Stimulated activated CD8-positive, alpha-beta memory T cell treated with anti-CD3 and anti-CD28 coated beads, Interleukin-7, amount 100 ng/mL, for 1 hour (primary cell): ENCODE results near the gene ZNF491.
"Not testable (repeated sequence)": the region's sequence is repeated elsewhere in the genome, so short reads cannot be mapped to it uniquely, and the experiment has no call there.

Source experiments
- DNase-seq, 2 donors: peaks; one replicate each; pipeline ENCODE4 v3.0.0-alpha.2; 2020; ENCODE audit warnings: low read depth in 2 of 2

ZNF491 gene

DNA sequence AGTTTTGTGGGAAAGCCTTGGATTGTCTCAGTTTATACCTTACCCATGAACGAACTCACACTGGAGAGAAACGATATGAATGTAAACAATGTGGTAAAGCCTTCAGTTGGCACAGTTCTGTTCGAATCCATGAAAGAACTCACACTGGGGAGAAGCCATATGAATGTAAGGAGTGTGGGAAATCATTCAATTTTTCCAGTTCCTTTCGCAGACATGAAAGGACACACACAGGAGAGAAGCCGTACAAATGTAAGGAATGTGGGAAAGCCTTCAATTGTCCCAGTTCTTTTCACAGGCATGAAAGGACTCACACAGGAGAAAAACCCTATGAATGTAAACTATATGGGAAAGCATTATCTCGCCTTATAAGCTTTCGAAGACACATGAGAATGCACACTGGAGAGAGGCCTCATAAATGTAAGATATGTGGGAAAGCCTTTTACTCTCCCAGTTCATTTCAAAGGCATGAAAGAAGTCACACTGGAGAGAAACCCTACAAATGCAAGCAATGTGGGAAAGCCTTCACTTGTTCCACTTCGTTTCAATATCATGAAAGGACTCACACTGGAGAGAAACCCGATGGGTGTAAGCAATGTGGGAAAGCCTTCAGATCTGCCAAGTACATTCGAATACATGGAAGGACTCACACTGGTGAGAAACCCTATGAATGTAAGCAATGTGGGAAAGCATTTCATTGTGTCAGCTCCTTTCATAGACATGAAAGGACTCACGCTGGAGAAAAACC lies 8.2 kb downstream of the ZNF491 start:
- no peak for DNase-seq

GRCh38 chr19:11807099-11807380 lies 8.7 kb downstream of the ZNF491 start:
- no peak for DNase-seq

- no peak for DNase-seq
Observed at GRCh38 chr19:11813703-11814028, 15.3 kb downstream of the ZNF491 start.

DNA sequence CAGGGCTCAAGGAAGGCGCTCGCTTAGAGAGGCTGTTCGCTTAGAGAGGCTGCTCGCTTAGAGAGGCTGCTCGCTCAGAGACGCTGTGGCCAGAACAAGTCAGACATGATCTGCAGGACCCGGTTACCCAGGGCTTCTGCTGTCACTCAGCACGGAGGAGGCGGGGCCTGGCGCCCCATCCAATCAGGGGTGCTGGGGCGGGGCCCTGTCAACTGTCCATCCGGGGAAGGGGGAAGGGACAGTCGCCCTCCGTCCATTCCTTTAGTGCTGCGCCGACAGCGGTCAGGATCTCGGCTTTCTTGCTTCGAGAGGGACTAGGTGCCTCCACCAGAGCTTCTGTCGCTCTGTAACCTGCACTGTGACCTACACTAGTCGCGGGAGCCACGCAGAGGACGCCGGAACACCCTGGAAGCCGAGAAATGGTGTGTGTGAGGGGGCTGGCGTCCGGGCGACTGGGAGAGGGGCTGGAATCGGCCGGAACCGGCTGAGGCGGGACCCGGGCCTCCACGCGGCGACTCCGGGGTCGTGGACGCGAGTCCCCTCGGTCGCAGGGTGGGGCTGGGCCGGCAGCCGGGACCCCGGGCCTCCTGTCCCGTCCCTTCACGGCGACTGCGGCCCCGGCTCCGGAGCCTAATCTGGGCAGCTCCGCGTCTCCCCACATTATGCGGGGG lies 15.8 kb downstream of the ZNF491 start, which contains the start of gene ZNF440:
Gene ZNF440 (plus strand): TSS at position 245 of the 671 bp plus-strand sequence. CDS start 175 bp downstream, at position 420.
- DNase-seq = peak; percentile 67 to 68

DNA sequence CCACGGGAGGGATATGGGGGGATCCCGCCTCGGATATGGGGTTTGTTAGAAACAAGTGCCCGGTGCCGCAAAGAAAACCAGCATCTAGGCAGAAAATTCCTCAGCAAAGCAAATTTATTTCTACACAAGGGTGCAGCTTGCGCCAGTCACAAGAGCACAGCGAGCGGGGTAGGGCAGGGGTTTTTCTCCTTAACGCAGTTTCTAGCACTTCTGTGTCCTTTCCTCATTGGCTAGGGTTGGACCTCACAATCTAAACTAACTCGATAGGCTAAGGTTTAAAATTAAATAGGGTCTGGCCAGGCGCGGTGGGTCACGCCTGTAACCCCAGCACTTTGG lies 16.3 kb downstream of the ZNF491 start:
- DNase-seq = no peak

DNA sequence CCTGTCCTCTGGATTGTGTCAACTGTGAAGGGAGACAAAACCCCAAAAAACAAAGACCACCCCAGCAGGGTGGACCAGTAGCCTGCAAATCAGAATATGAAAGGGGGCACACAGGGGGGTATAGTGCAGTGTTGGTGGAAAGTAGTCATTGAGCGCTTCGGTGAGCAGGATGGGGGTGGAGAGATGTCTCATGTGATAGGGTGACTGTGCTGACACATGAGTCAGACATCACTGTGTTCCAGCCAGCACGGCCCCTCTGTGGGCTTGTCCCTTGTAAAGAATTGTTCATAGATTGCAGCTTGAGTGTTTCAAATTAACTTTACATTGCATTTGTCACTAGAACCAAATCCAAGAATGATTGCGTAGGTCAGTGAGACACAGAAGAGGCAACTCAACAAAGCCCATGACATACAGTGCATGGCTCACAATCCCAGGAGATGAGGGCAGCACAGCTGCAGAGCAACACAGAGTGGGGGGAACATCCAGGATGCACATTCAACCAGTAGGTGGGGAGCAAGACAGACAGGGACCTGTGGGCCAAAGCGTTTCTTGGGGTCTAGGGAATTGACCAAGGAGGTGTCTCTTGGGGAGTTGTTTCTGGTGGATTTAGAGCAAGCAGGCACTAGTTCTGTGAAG lies 23.3 kb downstream of the ZNF491 start:
- DNase-seq = no peak

DNA sequence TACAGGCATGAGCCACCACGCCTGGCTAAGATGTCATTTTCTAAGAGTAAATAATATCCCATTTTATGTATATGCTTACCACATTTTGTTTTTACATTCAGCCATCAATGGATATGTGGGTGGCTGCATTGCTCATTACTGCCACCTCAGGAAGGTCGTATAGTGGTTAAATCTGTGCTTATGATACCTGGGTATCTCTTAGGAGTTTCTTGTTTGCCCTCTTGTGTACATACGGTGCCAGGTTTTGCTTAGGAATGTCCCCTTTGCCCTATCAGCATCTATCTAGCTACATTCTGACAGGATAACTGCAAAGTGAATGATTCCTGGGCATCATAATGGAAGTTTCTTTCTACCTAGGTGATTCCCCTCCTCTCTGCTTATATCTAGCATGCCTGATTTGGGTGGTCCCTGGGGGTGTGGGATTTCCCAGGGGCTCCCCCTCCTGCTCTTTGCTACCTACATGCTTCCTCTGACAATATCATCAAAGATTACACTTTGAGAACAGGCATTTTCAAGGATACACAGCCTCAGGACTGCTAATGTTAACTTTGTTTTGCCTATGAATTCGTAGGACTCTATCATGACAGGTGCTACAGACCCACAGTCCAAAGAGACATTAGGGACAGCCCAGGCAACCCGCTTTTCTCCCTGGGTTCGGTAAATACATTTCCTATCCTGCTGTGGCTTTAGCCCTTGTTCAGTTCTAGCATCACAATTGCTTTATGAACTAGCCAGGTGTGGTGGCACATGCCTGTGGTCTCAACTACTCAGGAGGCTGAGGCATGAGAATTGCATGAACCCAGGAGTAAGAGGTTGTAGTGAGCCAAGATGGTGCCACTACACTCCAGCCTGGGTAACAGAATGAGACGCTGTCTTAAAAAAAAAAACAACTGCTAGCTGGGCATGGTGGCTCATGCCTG lies 30.9 kb downstream of the ZNF491 start:
- DNase-seq = not testable (repeated sequence)

- no peak for DNase-seq
Observed at GRCh38 chr19:11832253-11832912, 34.1 kb downstream of the ZNF491 start.

- no peak for DNase-seq
Observed at GRCh38 chr19:11833541-11833940, 35.2 kb downstream of the ZNF491 start.

DNA sequence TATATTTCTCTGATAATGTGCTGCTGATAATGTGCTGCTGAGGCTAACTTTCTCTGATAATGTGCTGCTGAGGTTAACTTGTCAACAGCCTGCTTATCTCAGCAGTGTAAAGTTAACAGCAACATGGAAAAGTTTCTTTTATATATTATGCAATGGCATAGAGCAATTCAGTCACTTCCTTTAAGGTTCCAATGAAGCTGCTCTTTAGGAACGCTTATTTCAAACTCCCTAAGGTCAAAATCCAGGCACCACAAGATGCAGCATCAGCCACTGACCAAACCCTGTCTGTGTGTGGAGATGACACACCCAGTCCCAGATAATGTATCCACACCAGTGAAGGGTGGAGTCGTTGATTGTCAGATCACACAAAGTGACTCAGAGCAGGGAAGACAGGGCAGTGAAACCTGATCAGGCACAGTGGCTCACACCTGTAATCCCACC lies 37.3 kb downstream of the ZNF491 start:
- not testable (repeated sequence) for DNase-seq

GRCh38 chr19:11843722-11844121 lies 45.4 kb downstream of the ZNF491 start:
- no peak for DNase-seq

- DNase-seq = not testable (repeated sequence)
Observed at GRCh38 chr19:11847615-11848014, 49.3 kb downstream of the ZNF491 start.

DNA sequence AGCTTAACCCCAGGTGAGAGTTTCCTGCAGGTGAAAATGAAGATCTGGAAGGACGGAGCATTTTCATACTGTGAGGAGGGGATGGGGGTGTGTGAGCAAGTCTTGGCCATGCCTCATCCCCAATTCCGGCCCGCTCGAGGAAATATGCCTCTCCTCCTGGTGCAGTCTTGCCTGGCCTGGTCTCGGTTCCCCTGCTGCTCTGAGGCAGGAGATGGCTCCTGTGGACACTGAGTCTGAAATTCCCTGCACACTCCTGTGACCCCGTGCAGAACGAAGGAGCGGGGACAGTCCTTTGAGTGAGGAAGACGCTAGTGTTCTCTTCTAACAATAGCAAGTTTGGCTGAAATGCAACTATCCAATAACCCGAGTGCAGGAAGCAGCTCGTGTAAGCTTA lies 49.9 kb downstream of the ZNF491 start:
- no peak for DNase-seq

DNA sequence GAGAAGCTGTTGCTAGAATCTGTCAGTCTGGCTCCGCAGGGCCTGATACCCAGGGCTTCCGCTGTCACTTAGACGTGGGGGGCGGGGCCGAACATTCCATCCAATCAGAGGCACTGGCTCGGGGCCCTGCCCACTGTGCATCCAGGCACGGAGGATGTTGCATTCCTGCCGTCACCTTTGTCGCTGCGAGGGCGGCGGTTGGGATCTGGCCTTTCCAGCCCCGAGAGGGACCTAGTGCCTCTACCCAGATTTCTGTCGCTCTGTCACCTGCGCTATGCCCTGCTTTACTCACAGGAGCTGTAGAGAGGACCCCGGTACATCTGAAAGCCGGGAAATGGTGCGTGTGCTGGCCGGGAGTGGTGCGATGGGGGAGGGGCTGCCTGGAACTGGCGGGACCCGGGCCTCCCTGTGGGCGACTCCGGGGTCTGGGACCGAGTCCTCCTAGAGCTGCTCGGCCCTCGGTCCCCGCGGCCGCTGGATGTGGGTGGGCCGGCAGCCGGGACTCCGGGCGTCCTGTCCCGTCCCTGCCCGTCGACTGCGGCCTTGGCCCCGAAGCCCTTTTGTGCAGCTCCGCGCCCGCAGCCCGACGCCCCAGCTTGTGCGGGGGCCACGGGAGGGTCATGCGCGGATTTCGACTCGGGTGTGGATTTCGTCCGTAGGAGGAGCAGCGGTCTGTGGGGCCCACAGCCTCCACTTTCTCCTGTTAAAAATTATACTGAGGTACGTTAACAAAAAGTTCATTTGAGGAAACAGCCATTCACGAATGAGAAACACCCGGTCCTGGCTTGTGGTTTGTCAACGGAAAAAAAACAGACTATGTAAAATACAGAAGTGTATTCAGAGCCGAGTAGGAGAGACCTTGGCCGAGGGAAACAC lies 50.5 kb downstream of the ZNF491 start, which contains the start of gene ZNF439:
Gene ZNF439 (plus strand): TSS at position 133 of the 876 bp plus-strand sequence. CDS start 142 bp downstream, at position 275.
- DNase-seq = peak; percentile 68 to 82

GRCh38 chr19:11850289-11850688 lies 52.0 kb downstream of the ZNF491 start:
- DNase-seq = not testable (repeated sequence)

DNA sequence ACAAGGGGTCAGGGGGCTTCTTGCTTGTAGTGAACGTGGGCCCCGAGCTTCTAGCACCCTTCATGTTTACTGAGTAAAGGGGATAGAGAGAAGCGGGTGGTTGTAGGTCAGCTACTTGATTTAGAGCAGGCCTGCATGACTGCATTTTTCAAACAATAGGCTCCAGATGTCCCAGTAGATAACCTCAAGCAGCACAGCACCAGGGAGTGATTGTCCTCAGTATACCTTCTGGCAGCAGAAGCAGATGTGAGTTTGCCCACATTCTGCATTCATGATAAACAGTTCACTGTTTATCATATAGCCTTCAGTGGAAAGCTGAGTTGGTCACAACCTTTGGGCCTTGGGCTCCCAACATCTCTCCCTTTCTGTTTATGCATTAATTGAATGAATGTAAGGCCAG lies 55.0 kb downstream of the ZNF491 start:
- DNase-seq = no peak

GRCh38 chr19:11856596-11857250 lies 58.4 kb downstream of the ZNF491 start:
- no peak for DNase-seq
